K562 (cell line): ENCODE measurements around the gene DEDD. TPM values are rescaled to one million over a fixed set of nuclear protein-coding genes. Genes with fewer than 3 reads are reported as not detected.
A peak's percentile ranks its signal among the peaks of the same experiment; 100 is the strongest.

Source experiments
- BCOR ChIP-seq: fragments of 450-650 bp; IDR thresholded peaks from 2 replicates; pipeline ENCODE4 v1.6.1; 2016
- ETV5 ChIP-seq: sonication (generic); formaldehyde crosslinking; IDR thresholded peaks from 2 replicates; pipeline ENCODE4 v1.4.0; 2020; ENCODE audit warnings: low read depth, mild to moderate bottlenecking, missing genetic modification reagents
- JUND ChIP-seq, 2 experiments: IDR thresholded peaks; 2 replicates in 1 of 2; 3 replicates in 1 of 2; pipeline ENCODE4 v1.6.1; 2011; ENCODE audit warnings: borderline replicate concordance in 2 of 2, low read depth in 2 of 2, low read length in 2 of 2, improper control_type of control experiment in 1 of 2, missing biosample characterization in 1 of 2, missing genetic modification characterization in 1 of 2, missing genetic modification reagents in 1 of 2
- KHSRP ChIP-seq: fragments of 450-650 bp; IDR thresholded peaks from 2 replicates; pipeline ENCODE4 v1.6.1; 2017
- KLF1 ChIP-seq: fragments of 450-650 bp; IDR thresholded peaks from 2 replicates; pipeline ENCODE4 v1.6.1; 2016; ENCODE audit warnings: missing genetic modification characterization, missing compliant biosample characterization
- PTTG1 ChIP-seq: fragments of 450-650 bp; IDR thresholded peaks from 2 replicates; pipeline ENCODE4 v1.6.1; 2016; ENCODE audit warnings: low read depth, mild to moderate bottlenecking, missing genetic modification characterization, missing compliant biosample characterization
- RAD51 ChIP-seq: fragments of 450-650 bp; IDR thresholded peaks from 2 replicates; pipeline ENCODE4 v1.7.1; 2016; ENCODE audit warnings: low read depth, mild to moderate bottlenecking, borderline replicate concordance
- RBM14 ChIP-seq: fragments of 200-400 bp; formaldehyde crosslinking; IDR thresholded peaks from 2 replicates; pipeline ENCODE4 v1.6.1; 2018; ENCODE audit warnings: low read depth, mild to moderate bottlenecking, low read length, moderate library complexity, borderline replicate concordance; ENCODE audit not compliant: insufficient read depth
- SMAD3 ChIP-seq: fragments of 450-650 bp; formaldehyde crosslinking; conservative IDR thresholded peaks from 2 replicates; pipeline ENCODE4 v1.4.0; 2020; ENCODE audit warnings: mild to moderate bottlenecking
- SUPT5H ChIP-seq: fragments of 450-650 bp; IDR thresholded peaks from 2 replicates; pipeline ENCODE4 v1.6.1; 2016
- TARDBP ChIP-seq: fragments of 450-650 bp; IDR thresholded peaks from 2 replicates; pipeline ENCODE4 v1.6.1; 2016
- TBP ChIP-seq: optimal IDR thresholded peaks from 2 replicates; pipeline ENCODE3; 2011; ENCODE audit warnings: low read depth, low read length, improper control_type of control experiment
- U2AF2 ChIP-seq: fragments of 200-400 bp; formaldehyde crosslinking; optimal IDR thresholded peaks from 2 replicates; pipeline ENCODE3; 2017; ENCODE audit warnings: low read depth, mild to moderate bottlenecking, low read length
- USF1 ChIP-seq: sonication (generic); formaldehyde crosslinking; IDR thresholded peaks from 2 replicates; pipeline ENCODE4 v1.9.0; 2022; ENCODE audit warnings: mild to moderate bottlenecking, missing genetic modification reagents
- XRCC3 ChIP-seq: fragments of 450-650 bp; IDR thresholded peaks from 2 replicates; pipeline ENCODE4 v1.6.1; 2017; ENCODE audit warnings: mild to moderate bottlenecking, moderate library complexity
- ZFP30 ChIP-seq: fragments of 250-450 bp; sonication (Bioruptor Pico); IDR thresholded peaks from 2 replicates; pipeline ENCODE4 v1.8.0; 2022; ENCODE audit warnings: moderate library complexity, mild to moderate bottlenecking, inconsistent platforms, borderline replicate concordance
- ZNF23 ChIP-seq: fragments of 250-450 bp; sonication (Bioruptor Pico); IDR thresholded peaks from 2 replicates; pipeline ENCODE4 v1.4.0; 2020; ENCODE audit warnings: mild to moderate bottlenecking
- ZNF57 ChIP-seq: fragments of 450-650 bp; formaldehyde crosslinking; IDR thresholded peaks from 2 replicates; pipeline ENCODE4 v1.4.0; 2020; ENCODE audit warnings: mild to moderate bottlenecking, moderate library complexity
- ZNF77 ChIP-seq: fragments of 250-450 bp; sonication (Bioruptor Pico); IDR thresholded peaks from 2 replicates; pipeline ENCODE4 v1.5.0; 2020
- polyA plus RNA-seq, 8 experiments: library from polyadenylated mRNA; depleted of rRNA in 4 of 8; stranded (reverse) in 5 of 8; unstranded in 3 of 8; fragments of >200 nt; fragmentation: Nextera tagmentation in 2 of 8; fragmentation: Illumina TruSeq in 1 of 8; extraction: Ambion mirVana in 2 of 8; extraction: Trizol in 1 of 8; gene quantifications; 2 replicates each; pipeline versions ENCODE4 v1.2.1 to v1.2.3, GENCODE V29; 2011 to 2014; ENCODE audit warnings: inconsistent platforms in 1 of 8, missing spikeins in 1 of 8
- total RNA-seq, 7 experiments: library from RNA; depleted of rRNA in 6 of 7; stranded (reverse); fragments of >200 nt in 6 of 7; fragmentation: Illumina TruSeq in 2 of 7; extraction: Trizol in 2 of 7; gene quantifications; 2 replicates each; pipeline versions ENCODE4 v1.2.1 to v1.2.3, GENCODE V29; 2011 to 2021; ENCODE audit warnings: low replicate concordance in 1 of 7
- TF ChIP-seq, protein P1 (sequence below): sonication (generic); formaldehyde crosslinking; IDR thresholded peaks from 2 replicates; pipeline ENCODE4 v1.8.1; 2023; ENCODE audit warnings: missing genetic modification reagents, mild to moderate bottlenecking, borderline replicate concordance
- TF ChIP-seq, protein P2 (sequence below): fragments of 250-450 bp; sonication (Bioruptor Pico); IDR thresholded peaks from 2 replicates; pipeline ENCODE4 v1.5.0; 2021
- TF ChIP-seq, protein P3 (sequence below): fragments of 450-650 bp; formaldehyde crosslinking; IDR thresholded peaks from 2 replicates; pipeline ENCODE4 v1.4.0; 2020; ENCODE audit warnings: mild to moderate bottlenecking, moderate library complexity

DEDD gene
- total and polyA plus RNA-seq, 9 of the 15 experiments (the other 6 are each of a cell fraction or from before 2014, with no cell fraction given), result 11.6 to 41.0 (median 16.8) TPM

GRCh38 chr1:161119092-161119903 lies 13.2 kb downstream of the DEDD start (continued):
- TF ChIP-seq, protein P1, sequence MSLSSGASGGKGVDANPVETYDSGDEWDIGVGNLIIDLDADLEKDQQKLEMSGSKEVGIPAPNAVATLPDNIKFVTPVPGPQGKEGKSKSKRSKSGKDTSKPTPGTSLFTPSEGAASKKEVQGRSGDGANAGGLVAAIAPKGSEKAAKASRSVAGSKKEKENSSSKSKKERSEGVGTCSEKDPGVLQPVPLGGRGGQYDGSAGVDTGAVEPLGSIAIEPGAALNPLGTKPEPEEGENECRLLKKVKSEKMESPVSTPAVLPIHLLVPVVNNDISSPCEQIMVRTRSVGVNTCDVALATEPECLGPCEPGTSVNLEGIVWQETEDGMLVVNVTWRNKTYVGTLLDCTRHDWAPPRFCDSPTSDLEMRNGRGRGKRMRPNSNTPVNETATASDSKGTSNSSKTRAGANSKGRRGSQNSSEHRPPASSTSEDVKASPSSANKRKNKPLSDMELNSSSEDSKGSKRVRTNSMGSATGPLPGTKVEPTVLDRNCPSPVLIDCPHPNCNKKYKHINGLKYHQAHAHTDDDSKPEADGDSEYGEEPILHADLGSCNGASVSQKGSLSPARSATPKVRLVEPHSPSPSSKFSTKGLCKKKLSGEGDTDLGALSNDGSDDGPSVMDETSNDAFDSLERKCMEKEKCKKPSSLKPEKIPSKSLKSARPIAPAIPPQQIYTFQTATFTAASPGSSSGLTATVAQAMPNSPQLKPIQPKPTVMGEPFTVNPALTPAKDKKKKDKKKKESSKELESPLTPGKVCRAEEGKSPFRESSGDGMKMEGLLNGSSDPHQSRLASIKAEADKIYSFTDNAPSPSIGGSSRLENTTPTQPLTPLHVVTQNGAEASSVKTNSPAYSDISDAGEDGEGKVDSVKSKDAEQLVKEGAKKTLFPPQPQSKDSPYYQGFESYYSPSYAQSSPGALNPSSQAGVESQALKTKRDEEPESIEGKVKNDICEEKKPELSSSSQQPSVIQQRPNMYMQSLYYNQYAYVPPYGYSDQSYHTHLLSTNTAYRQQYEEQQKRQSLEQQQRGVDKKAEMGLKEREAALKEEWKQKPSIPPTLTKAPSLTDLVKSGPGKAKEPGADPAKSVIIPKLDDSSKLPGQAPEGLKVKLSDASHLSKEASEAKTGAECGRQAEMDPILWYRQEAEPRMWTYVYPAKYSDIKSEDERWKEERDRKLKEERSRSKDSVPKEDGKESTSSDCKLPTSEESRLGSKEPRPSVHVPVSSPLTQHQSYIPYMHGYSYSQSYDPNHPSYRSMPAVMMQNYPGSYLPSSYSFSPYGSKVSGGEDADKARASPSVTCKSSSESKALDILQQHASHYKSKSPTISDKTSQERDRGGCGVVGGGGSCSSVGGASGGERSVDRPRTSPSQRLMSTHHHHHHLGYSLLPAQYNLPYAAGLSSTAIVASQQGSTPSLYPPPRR (CRISPR knock-in tag), result peak; percentile 24; the same call in 1 of the 2 replicates
- TF ChIP-seq XRCC3 (no peak), TBP (no peak), ZNF23 (CRISPR knock-in tag) (no peak), RAD51 (0 out of 2 replicates have a peak, but pooled peaks have one; percentile 26), JUND (IDR thresholded peaks at IDR 0.05; ENCODE audit: borderline replicate concordance, low read depth, low read length) (peak; percentile 54; the same call in 1 of the 2 replicates), JUND (tag; IDR thresholded peaks at IDR 0.05; ENCODE audit: borderline replicate concordance, low read depth, low read length) (peak; percentile 37; the same call in 1 of the 3 replicates), KHSRP (no peak), KLF1 (tag) (no peak), RBM14 (no peak), TARDBP (no peak), ZNF57 (no peak), ZFP30 (CRISPR knock-in tag) (no peak), BCOR (no peak), PTTG1 (tag) (no peak), USF1 (peak; percentile 64), ETV5 (CRISPR knock-in tag) (no peak), ZNF77 (CRISPR knock-in tag) (no peak), SUPT5H (no peak), SMAD3 (CRISPR knock-in tag) (no peak), U2AF2 (no peak)
- TF ChIP-seq, protein P2, sequence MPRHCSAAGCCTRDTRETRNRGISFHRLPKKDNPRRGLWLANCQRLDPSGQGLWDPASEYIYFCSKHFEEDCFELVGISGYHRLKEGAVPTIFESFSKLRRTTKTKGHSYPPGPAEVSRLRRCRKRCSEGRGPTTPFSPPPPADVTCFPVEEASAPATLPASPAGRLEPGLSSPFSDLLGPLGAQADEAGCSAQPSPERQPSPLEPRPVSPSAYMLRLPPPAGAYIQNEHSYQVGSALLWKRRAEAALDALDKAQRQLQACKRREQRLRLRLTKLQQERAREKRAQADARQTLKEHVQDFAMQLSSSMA (CRISPR knock-in tag), result no peak
- TF ChIP-seq, protein P3, sequence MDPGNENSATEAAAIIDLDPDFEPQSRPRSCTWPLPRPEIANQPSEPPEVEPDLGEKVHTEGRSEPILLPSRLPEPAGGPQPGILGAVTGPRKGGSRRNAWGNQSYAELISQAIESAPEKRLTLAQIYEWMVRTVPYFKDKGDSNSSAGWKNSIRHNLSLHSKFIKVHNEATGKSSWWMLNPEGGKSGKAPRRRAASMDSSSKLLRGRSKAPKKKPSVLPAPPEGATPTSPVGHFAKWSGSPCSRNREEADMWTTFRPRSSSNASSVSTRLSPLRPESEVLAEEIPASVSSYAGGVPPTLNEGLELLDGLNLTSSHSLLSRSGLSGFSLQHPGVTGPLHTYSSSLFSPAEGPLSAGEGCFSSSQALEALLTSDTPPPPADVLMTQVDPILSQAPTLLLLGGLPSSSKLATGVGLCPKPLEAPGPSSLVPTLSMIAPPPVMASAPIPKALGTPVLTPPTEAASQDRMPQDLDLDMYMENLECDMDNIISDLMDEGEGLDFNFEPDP (CRISPR knock-in tag), result no peak
